HFF-Myc (cell line): ENCODE measurements around the gene ABCG1.

Experiments
- DNase-seq: peaks from one replicate; pipeline ENCODE4 v3.0.0-alpha.2; 2011; ENCODE audit warnings: low read depth; ENCODE audit errors: extremely low read depth
- H3K4me3 ChIP-seq: replicated peaks from 2 replicates; pipeline ENCODE4 v1.5.1; 2011; ENCODE audit warnings: low read depth, mild to moderate bottlenecking, control low read depth, low read length
- CTCF ChIP-seq: IDR thresholded peaks from 2 replicates; pipeline ENCODE4 v1.5.1; 2012; ENCODE audit warnings: mild to moderate bottlenecking, low read depth, low read length, control low read depth; ENCODE audit errors: missing control alignments

Gene ABCG1

GRCh38 chr21:42214921-42215320 lies 4.0 kb upstream of the ABCG1 start:
- no peak overlapping the region for H3K4me3 ChIP-seq
- no peak for DNase-seq
- TF ChIP-seq CTCF, result no peak

- no peak for DNase-seq
- TF ChIP-seq CTCF, result no peak
- no peak overlapping the region for H3K4me3 ChIP-seq
Observed at GRCh38 chr21:42215942-42216725, 2.8 kb upstream of the ABCG1 start.

- no peak for TF ChIP-seq CTCF
- no peak for DNase-seq
Observed at GRCh38 chr21:42216726-42217572, 2.0 kb upstream of the ABCG1 start.

GRCh38 chr21:42219606-42220137 lies 732 bp downstream of the ABCG1 start:
- TF ChIP-seq CTCF, result no peak
- 0 out of 2 replicates have a peak overlapping the region, but pooled peaks have one; percentile 1 for H3K4me3 ChIP-seq
- no peak for DNase-seq

More at GRCh38 chr21:42216726-42217572, 2.0 kb upstream of the ABCG1 start:
- H3K4me3 ChIP-seq, result no peak overlapping the region

GRCh38 chr21:42220138-42220701 lies 1.3 kb downstream of the ABCG1 start:
- no peak for TF ChIP-seq CTCF
- H3K4me3 ChIP-seq, result no peak overlapping the region
- DNase-seq, result no peak

- TF ChIP-seq CTCF, result no peak
- no peak for DNase-seq
- no peak overlapping the region for H3K4me3 ChIP-seq
Observed at GRCh38 chr21:42221581-42222345, 2.8 kb downstream of the ABCG1 start.
